LNCaP clone FGC (cell line): ENCODE measurements around the gene CEACAM19.
"Not testable (repeated sequence)": the region's sequence is repeated elsewhere in the genome, so short reads cannot be mapped to it uniquely, and the experiment has no call there.

Source experiments
- DNase-seq: peaks from one replicate; pipeline ENCODE4 v3.0.0-alpha.2; 2011; ENCODE audit warnings: low read depth
- H3K4me3 ChIP-seq: 2 replicates; pipeline ENCODE4 v1.5.1; 2011; ENCODE audit warnings: mild to moderate bottlenecking, low read depth, low read length, control low read depth
- TF ChIP-seq, protein P1 (sequence below): IDR thresholded peaks from 2 replicates; pipeline ENCODE4 v1.5.1; 2012; ENCODE audit warnings: mild to moderate bottlenecking; ENCODE audit not compliant: control insufficient read depth, insufficient read depth; ENCODE audit errors: extremely low read depth

CEACAM19 gene

DNA sequence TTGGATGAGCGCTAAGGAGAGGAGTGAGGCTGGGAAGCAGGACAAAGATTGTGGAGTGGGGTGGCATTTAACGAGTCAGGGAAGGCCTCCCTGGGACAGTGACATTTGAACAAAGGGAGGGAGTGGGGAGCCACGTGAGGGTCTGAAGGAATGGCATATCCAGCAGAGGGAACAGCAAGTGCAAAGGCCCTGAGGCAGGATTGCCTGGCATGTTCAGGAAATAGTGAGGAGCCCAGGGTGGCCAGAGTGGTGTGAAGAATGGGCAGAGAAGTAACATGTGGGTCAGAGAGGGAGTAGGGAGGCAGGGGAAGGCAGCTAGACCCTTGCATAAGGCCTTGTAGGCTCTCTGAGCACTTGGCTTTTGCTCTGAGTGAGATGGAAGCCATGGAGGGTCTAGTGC is 42.5 kb upstream of the CEACAM19 start:
- H3K4me3 ChIP-seq, result no peak overlapping the region
- DNase-seq, result no peak
- TF ChIP-seq, protein P1, sequence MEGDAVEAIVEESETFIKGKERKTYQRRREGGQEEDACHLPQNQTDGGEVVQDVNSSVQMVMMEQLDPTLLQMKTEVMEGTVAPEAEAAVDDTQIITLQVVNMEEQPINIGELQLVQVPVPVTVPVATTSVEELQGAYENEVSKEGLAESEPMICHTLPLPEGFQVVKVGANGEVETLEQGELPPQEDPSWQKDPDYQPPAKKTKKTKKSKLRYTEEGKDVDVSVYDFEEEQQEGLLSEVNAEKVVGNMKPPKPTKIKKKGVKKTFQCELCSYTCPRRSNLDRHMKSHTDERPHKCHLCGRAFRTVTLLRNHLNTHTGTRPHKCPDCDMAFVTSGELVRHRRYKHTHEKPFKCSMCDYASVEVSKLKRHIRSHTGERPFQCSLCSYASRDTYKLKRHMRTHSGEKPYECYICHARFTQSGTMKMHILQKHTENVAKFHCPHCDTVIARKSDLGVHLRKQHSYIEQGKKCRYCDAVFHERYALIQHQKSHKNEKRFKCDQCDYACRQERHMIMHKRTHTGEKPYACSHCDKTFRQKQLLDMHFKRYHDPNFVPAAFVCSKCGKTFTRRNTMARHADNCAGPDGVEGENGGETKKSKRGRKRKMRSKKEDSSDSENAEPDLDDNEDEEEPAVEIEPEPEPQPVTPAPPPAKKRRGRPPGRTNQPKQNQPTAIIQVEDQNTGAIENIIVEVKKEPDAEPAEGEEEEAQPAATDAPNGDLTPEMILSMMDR, result no peak

DNA sequence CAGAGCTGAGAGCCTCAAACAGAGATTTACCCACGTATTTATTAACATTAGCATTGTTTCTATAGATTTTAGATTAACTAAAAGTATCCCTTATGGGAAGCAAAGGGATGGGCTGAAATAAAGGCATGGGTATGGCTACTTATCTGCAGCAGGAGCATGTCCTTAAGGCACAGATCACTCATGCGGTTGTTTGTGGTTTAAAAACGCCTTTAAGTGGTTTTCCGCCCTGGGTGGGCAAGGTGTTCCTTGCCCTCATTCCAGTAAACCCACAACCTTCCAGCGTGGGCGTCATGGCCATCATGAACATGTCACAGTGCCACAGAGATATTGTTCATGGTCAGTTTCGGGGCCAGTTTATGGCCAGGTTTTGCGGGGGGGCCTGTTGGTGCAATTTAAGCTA is 39.7 kb upstream of the CEACAM19 start:
- DNase-seq, H3K4me3 ChIP-seq: not testable (repeated sequence)

DNA sequence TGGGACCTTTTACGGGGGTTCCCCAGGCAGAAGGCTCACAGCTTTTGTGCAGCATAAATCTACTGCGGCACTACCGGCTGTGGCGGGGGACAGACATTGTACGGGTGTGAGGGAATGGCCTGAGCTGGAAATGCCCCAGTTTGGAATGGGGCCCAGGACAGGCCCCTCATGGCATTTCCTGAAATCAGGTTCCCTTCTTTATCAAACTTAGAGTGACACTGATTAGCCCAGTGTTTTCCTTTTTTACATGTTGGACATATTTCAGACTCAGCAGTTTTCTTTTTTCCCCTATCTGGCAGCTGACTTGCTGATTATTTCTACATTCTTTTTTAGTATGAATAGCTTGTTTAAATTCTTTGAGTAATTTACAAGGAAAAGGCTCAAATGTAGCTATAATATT is 37.2 kb upstream of the CEACAM19 start:
- not testable (repeated sequence) for H3K4me3 ChIP-seq, DNase-seq

DNA sequence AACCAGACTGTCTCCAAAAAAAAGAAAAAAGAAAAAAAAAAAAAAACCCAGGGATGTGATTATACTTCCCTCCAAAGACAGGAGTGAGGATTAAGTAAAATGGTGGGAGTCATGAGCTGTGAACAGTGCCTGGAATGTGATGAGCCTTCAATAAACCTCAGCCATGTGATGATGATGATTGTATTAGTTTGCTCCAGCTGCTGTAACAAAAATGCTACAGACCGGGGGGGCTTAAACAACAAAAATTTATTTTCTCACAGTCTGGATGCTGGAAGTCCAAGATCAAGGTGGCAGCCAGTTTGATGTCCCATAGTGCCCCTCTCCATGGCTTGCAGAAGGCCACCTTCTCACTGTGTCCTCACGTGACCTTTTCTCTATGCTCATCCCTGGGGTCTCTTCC is 36.5 kb upstream of the CEACAM19 start:
- TF ChIP-seq, protein P1, result no peak
- no peak for DNase-seq
- no peak overlapping the region for H3K4me3 ChIP-seq

DNA sequence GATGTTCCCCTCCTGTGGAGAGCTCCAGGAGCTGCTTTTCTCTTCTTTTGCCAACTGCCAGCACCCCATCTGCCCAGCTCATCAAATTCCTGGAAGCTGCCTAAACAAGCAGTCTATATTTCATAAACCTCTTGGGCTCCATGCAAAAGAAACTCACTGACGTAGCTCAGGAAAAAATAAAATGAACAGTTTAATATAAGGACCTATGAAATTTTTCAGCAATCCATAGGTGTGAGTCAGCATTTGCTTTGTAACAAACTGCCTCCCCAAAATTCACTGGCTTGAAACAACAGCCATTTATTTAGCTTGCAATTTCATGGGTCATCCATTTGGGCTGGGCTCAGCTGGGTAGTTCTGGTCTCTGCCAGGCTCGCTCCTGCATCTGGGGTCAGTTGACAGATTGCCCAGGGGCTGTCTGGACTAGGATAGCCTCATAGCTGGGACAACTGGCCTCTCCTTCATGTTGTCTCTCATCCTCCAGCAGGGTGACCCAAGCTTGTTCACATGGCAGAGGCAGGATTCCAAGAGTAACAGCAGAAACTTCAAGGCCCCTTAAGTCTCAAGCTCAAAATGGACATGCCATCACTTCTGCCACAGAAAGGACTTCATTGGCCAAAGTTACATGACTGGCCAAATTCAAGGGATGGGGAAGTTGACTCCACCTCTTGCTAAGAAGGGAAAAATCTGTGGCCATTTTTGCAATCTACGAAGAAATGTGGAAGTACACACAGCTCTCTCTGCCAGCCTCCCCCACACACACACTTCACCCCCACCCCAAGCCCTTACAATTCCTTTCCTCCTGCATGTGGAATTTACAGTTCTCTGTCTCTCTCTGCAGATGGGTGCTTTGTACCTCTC is 35.5 kb upstream of the CEACAM19 start:
- H3K4me3 ChIP-seq, result no peak overlapping the region
- DNase-seq, result no peak
- TF ChIP-seq, protein P1, result no peak

DNA sequence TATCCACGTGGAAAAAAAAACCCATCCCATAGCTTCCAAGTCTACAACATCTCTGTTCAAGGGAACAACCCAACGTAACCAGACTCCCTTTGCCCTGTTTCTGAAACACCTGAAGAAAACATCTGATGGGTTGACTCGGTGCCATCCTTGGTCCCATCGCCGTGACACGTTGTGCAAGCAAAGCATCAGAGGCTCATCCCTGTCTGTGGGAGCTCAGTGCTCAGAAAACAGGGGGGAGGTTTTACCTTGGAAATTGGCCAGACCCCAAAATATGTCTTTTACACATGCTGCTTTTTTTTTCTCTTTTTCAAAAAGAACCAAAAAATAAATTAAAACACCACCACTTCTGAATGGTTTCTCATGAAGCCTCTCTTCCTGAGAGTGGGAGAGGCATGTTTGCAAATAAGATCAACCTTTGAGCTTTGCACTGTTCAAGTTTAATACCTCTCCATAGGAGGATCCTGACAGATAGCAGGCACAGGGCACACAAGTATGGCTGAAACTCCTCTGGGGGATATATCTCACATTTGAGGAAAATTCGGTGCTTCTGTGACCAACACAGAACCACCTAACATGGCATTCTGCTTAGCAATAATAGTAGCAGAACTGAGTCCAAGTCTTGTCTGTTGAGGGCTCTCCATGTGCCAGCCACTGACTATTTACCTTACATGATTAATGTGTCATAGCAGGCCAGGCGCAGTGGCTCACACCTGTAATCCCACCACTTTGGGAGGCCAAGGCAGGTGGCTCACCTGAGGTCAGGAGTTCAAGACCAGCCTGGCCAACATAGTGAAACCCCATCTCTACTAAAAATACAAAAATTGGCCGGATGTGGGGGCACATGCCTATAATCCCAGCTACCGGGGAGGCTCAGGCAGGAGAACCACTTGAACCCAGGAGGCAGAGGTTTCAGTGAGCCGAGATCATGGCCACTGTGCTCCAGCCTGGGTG is 34.6 kb upstream of the CEACAM19 start:
- no peak overlapping the region for H3K4me3 ChIP-seq
- TF ChIP-seq, protein P1, result no peak

DNA sequence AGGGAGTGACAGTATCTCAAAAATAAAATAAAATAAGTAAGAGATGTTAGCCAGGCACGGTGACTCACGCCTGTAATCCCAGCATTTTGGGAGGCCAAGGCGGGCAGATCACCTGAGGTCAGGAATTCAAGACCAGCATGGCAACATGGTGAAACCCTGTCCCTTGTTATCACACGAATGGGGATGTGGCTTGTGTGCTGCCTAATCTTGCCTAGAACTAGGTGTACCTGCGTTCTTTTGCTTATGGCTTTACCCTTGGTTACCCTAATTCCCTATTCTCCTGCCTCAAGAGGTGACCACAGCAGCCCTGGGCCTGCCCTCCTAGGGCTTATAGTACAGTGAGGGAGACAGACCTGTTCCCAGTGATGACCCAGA is 33.9 kb upstream of the CEACAM19 start:
- DNase-seq, result no peak
- TF ChIP-seq, protein P1, result no peak
- H3K4me3 ChIP-seq, result no peak overlapping the region

More for the DNA sequence above, 34.6 kb upstream of the CEACAM19 start:
- no peak for DNase-seq
